ENCODE data around the gene PRKCE. TPM values are rescaled to one million over a fixed set of nuclear protein-coding genes. Genes with fewer than 3 reads are reported as not detected.

The PRKCE gene
- total RNA-seq, 2 donors from 2014 or later = 7.3 to 20.8 TPM

DNA sequence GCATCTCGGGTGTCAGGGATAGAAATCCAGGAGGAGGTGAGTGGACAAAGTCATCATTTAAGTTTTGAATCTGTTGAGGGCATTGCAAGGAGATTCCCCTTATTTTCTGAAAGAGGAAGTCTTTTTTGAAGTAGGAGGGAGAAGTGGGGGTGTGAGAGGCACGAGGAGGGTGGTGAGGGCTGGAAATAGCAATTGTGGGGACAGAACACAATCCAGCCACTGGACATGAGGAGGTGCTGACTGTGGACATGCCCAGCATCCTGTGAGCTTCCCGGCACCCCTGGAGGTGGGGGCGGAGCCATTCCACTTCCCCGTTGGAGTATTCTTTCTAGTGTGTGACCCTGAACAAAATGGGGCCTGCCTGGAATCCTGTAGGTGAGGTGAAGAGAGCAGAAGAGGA is 335.0 kb downstream of the PRKCE start:
- ATAC-seq = no peak
- intact Hi-C loops (cut with DNase I) = no loop called here
- Histone ChIP-seq H3K9me3 (no peaks in the 10 kb centered on the region), H3K4me1 (peaks cover 2% of the 10 kb centered on the region), H3K27ac (no peak overlapping the region), H3K27me3 (no peaks in the 10 kb centered on the region), H3K4me3 (no peak overlapping the region), H3K36me3 (replicated peaks in 1 of 2; ENCODE audit: insufficient read depth in 1 of 2, low read depth in 2 of 2) (no peaks in the 10 kb centered on the region)
- TF ChIP-seq, protein P1, sequence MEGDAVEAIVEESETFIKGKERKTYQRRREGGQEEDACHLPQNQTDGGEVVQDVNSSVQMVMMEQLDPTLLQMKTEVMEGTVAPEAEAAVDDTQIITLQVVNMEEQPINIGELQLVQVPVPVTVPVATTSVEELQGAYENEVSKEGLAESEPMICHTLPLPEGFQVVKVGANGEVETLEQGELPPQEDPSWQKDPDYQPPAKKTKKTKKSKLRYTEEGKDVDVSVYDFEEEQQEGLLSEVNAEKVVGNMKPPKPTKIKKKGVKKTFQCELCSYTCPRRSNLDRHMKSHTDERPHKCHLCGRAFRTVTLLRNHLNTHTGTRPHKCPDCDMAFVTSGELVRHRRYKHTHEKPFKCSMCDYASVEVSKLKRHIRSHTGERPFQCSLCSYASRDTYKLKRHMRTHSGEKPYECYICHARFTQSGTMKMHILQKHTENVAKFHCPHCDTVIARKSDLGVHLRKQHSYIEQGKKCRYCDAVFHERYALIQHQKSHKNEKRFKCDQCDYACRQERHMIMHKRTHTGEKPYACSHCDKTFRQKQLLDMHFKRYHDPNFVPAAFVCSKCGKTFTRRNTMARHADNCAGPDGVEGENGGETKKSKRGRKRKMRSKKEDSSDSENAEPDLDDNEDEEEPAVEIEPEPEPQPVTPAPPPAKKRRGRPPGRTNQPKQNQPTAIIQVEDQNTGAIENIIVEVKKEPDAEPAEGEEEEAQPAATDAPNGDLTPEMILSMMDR (IDR thresholded peaks at IDR 0.05) = no peak
- TF ChIP-seq POLR2A (IDR thresholded peaks at IDR 0.05) = no peak
- 52 to 79% methylated on average over 5 of the region's 5 CpGs for WGBS, 2 donors
- DNase-seq = peak in 1 of 4 donors; percentile 59

DNA sequence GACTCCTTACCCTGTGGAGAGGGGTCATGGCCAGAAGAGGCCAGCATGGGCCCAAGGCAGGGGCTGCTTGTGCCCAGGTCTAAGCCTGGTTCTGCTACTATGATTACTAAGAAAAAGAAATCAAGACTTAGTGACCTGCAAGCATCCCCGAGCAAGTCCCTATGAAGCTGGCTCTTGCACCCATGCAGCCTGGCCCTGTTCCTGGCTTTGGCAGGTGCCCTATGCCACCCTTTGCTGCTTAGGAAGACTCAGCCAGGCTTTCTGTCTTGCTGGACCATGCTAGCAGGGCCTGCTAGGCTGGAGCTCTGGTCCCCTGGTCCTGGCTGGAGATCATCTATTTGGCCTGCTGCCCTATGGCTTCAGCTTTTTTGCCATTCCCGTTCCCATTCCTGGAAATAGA is 336.4 kb downstream of the PRKCE start:
- no peak for TF ChIP-seq POLR2A (IDR thresholded peaks at IDR 0.05)
- TF ChIP-seq, protein P1 (IDR thresholded peaks at IDR 0.05) = no peak
- peaks cover 15% of the 10 kb centered on the region for H3K4me1 ChIP-seq
- no peaks in the 10 kb centered on the region for H3K9me3 ChIP-seq
- H3K27me3 ChIP-seq = no peaks in the 10 kb centered on the region
- WGBS, 2 donors = 50 to 66% methylated on average over 2 of the region's 2 CpGs
- no peak overlapping the region for H3K4me3 ChIP-seq
- ATAC-seq (no peak), DNase-seq (no peak)
- H3K27ac ChIP-seq = no peak overlapping the region
- H3K36me3 ChIP-seq (replicated peaks in 1 of 2; ENCODE audit: insufficient read depth in 1 of 2, low read depth in 2 of 2) = no peaks in the 10 kb centered on the region
- intact Hi-C loops (cut with DNase I) = no loop called here

DNA sequence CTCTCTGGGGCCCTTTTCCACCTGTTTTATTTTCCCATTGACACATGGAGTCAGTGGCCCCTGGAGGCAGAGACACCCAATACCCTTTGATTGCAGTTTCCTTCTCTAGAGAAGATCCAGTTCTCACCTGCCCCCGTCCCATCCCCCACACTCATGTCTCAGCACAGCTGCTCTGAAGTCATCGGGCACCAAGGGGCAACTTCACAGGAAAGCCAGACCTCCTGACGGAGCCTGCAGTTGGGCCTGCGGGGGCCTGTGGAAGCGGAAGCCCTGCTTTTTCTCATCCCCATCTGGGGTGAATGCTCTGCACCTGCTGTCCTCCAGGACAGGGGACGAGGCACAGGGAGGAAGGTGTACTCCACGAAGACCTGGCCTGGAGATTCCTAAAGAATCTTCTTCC is 337.4 kb downstream of the PRKCE start:
- WGBS, 2 donors = 97% methylated on average over 3 to 7 of the region's 7 CpGs
- H3K4me1 ChIP-seq = peaks cover 25% of the 10 kb centered on the region

DNA sequence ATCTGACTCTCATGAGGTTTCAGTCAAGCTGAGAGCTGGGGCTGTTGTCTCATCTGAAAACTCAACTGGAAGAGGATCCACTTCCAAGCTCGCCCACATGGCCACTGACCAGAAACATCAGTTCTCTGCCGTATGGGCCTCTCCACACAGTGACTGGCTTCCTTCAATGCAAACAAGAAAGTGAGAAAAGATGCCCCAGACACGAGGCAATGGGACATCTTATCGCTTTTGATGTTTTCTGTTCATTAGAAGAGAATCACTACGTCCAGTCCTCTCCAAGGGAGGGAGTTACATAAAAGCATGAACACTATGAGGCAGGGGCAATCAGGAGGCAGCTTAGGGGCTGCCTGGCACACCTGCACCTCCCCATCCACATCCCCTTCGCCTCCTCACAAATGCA is 338.7 kb downstream of the PRKCE start:
- WGBS, 2 donors = 90 to 92% methylated on average over 6 of the region's 6 CpGs
- intact Hi-C loops (cut with DNase I) = no loop called here
- peaks cover 28% of the 10 kb centered on the region for H3K4me1 ChIP-seq

More for the DNA sequence above, 337.4 kb downstream of the PRKCE start:
- Histone ChIP-seq H3K27me3 (no peaks in the 10 kb centered on the region), H3K9me3 (no peaks in the 10 kb centered on the region), H3K36me3 (replicated peaks in 1 of 2; ENCODE audit: insufficient read depth in 1 of 2, low read depth in 2 of 2) (no peaks in the 10 kb centered on the region), H3K27ac (no peak overlapping the region), H3K4me3 (no peak overlapping the region)
- no peak for DNase-seq
- no peak for ATAC-seq
- intact Hi-C loops (cut with DNase I) = no loop called here
- no peak for TF ChIP-seq POLR2A (IDR thresholded peaks at IDR 0.05)
- TF ChIP-seq, protein P1 (IDR thresholded peaks at IDR 0.05) = no peak

More for the DNA sequence above, 338.7 kb downstream of the PRKCE start:
- DNase-seq (no peak), ATAC-seq (no peak)
- Histone ChIP-seq H3K4me3 (no peak overlapping the region), H3K27me3 (no peaks in the 10 kb centered on the region), H3K36me3 (replicated peaks in 1 of 2; ENCODE audit: insufficient read depth in 1 of 2, low read depth in 2 of 2) (no peaks in the 10 kb centered on the region), H3K27ac (no peak overlapping the region), H3K9me3 (no peaks in the 10 kb centered on the region)
- TF ChIP-seq, protein P1 (IDR thresholded peaks at IDR 0.05) = no peak
- TF ChIP-seq POLR2A (IDR thresholded peaks at IDR 0.05) = no peak

Measured in body of pancreas (tissue), 4 donors.